ENCODE data around the gene GNA14. TPM values are rescaled to one million over a fixed set of nuclear protein-coding genes. Genes with fewer than 3 reads are reported as not detected.

Gene GNA14
- total RNA-seq, 1 donor from 2014 or later, result 15.6 TPM

DNA sequence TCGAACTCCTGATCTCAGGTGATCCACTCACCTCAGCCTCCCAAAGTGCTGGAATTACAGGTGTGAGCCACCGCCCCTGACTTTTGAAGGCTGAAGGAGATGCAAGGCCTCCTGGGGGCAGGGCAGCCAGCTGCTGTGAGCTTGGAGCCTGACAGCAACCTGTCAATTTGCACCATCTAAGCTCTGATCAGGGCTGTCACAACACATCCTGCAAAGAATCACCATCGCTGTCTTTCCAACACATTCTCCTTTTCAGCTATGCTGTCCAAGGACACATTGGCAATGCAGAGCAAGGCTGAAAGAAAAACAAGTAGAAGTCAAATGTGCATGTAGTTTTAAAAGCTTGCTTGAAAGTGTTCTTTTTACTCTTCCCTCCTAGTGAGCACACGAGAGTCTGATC, 54.6 kb downstream of the GNA14 start:
- intact Hi-C loops (cut with DNase I), result no loop called here
- Histone ChIP-seq H3K4me1 (peaks cover 55% of the 10 kb centered on the region), H3K36me3 (no peaks in the 10 kb centered on the region), H3K9me3 (no peaks in the 10 kb centered on the region), H3K27ac (no peak overlapping the region), H3K4me3 (no peak overlapping the region), H3K27me3 (ENCODE audit: low read depth) (no peaks in the 10 kb centered on the region)
- ATAC-seq (no peak), DNase-seq (no peak)
- no peak for TF ChIP-seq CTCF (IDR thresholded peaks at IDR 0.05)

DNA sequence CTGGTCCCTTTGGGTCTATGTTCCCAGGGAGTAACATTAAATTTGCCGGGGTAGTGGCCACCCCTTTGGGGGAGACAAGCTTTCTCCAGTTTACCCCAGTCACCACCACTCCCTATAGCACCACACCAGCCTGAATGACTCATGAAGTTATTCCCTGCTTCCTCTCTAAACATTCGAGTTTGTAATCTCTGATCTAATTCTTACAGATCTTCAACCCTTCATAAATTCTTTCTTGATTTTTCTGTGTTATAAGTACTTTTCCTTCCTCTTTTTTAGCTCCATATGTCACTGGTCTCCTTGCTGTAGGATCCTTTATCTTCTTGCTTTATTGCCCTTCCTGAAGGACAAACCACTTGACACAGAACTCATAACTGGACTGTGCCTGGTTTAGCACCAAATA, 55.6 kb downstream of the GNA14 start:
- Histone ChIP-seq H3K4me1 (peaks cover 56% of the 10 kb centered on the region), H3K27ac (no peak overlapping the region), H3K9me3 (no peaks in the 10 kb centered on the region), H3K36me3 (no peaks in the 10 kb centered on the region), H3K27me3 (ENCODE audit: low read depth) (no peaks in the 10 kb centered on the region), H3K4me3 (no peak overlapping the region)
- ATAC-seq (no peak), DNase-seq (no peak)
- TF ChIP-seq CTCF (IDR thresholded peaks at IDR 0.05), result no peak
- intact Hi-C loops (cut with DNase I), result no loop called here

DNA sequence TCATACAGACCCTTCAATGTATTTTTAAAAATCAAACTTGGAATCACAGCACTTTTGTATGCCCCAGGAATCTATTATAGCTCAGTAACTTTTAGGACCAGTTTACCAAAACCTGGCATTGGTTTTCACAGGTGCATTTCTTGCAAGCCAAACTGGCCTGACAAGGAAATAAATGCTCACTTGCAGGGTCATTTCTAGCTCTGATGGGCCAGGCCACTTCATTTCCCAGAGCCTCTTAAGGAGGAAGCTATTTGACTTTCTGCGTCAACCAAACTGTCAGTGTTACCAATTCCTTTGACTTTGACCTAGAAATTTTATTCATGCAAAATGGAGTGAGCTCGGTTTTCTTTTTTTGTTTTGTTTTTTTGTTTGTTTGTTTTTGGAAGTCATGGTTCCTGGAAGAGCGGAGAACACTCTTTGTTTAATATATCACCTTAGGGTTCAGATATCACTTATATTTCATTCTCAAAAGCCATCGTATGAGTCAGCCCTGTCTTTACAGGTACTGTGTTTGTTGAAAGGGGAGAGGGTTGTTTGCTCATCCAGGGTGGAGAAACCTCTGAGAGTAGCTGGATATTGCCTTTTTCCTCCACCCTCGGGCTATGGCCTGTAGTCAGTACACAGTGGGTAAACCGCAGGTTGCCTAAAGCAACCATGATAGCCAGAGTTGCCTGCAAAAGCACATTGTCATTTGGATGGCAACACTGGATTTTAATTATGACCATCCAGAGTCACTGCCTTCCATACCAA, 58.9 kb downstream of the GNA14 start:
- no peaks in the 10 kb centered on the region for H3K36me3 ChIP-seq
- intact Hi-C loops (cut with DNase I), result no loop called here
- no peak for TF ChIP-seq CTCF (IDR thresholded peaks at IDR 0.05)
- DNase-seq (no peak), ATAC-seq (peak; percentile 85 to 86)
- H3K27ac ChIP-seq, result peak overlapping the region; percentile 53
- no peaks in the 10 kb centered on the region for H3K9me3 ChIP-seq
- H3K27me3 ChIP-seq (ENCODE audit: low read depth), result no peaks in the 10 kb centered on the region
- H3K4me3 ChIP-seq, result no peak overlapping the region
- H3K4me1 ChIP-seq, result peaks cover 33% of the 10 kb centered on the region

DNA sequence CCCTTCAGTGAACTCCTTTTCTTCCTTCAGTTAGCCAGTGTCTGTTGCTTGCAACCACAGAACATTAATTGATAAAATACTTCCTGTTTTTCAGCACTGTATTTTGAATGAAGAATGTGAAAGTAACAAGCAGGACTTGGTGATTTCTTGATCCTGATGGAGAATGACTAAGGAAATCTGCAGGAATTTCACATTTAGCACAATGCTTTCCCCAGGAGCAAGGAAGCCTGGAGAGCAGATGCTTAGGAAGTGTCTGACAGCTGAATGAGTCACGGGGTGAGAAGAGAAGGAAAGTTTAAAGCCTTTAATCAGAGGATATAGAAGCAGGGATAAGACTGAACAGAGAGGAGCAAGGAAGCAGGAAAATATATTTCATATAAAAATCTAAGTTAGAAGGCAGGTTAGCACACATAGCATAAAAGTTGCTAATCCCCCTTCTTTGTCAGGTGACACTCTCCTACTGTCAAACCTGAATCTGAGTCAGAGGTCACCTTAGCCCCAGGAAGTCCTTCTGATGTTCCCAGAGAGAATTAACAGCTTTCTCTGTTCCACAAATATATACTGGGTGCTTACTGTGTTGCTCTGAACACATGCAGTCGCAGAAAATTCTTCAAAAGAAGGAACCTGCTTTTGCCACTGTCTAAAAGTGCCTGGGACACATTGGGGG, 59.7 kb downstream of the GNA14 start:
- peak overlapping the region; percentile 53 for H3K27ac ChIP-seq
- intact Hi-C loops (cut with DNase I), result no loop called here
- no peak overlapping the region for H3K4me3 ChIP-seq
- peaks cover 28% of the 10 kb centered on the region for H3K4me1 ChIP-seq
- H3K9me3 ChIP-seq, result no peaks in the 10 kb centered on the region
- DNase-seq, result no peak
- no peaks in the 10 kb centered on the region for H3K36me3 ChIP-seq
- ATAC-seq, result peak; percentile 19 to 46
- H3K27me3 ChIP-seq (ENCODE audit: low read depth), result no peaks in the 10 kb centered on the region
- no peak for TF ChIP-seq CTCF (IDR thresholded peaks at IDR 0.05)

DNA sequence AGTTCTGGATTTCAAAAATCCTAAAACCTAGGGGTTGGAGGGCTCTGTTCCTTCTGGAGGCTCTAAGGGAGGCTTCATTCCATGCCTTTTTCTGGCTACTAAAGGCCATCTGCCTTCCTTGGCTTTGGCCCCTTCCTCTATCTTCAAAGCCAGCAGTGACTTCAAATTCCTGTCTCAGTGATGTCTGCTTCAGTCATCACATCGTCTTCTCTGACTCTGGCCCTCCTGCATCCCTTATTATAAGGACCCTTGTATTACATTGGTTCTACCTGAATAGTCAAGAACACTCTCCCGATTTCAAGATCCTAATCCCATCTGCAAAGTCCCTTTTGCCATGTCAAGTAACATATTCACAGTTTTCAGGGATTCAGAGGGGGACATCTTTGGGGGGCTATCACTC, 60.3 kb downstream of the GNA14 start:
- peak overlapping the region; percentile 53 for H3K27ac ChIP-seq
- H3K27me3 ChIP-seq (ENCODE audit: low read depth), result no peaks in the 10 kb centered on the region
- intact Hi-C loops (cut with DNase I), result no loop called here
- H3K4me1 ChIP-seq, result peaks cover 34% of the 10 kb centered on the region
- ATAC-seq (no peak), DNase-seq (no peak)
- H3K36me3 ChIP-seq, result no peaks in the 10 kb centered on the region
- no peak overlapping the region for H3K4me3 ChIP-seq
- no peak for TF ChIP-seq CTCF (IDR thresholded peaks at IDR 0.05)
- H3K9me3 ChIP-seq, result no peaks in the 10 kb centered on the region
